ENCODE measurements around the gene PODXL2.

The PODXL2 gene

GRCh38 chr3:127647845-127648204, 18.8 kb downstream of the PODXL2 start:
- Histone ChIP-seq H3K23ac (ENCODE audit: low read length) (no peak overlapping the region), H3K27me3 (ENCODE audit: insufficient read depth, low read length) (no peaks in the 10 kb centered on the region), H4K8ac (ENCODE audit: low read depth, low read length) (no peak overlapping the region), H3K14ac (ENCODE audit: low read length) (no peak overlapping the region), H3K27ac (ENCODE audit: low read depth, low read length) (no peak overlapping the region), H2BK5ac (ENCODE audit: low read depth, low read length, poor library complexity) (no peak overlapping the region), H3K4ac (ENCODE audit: low read depth, low read length) (no peak overlapping the region), H3K4me2 (ENCODE audit: low read length) (no peak overlapping the region), H3K4me3 (ENCODE audit: low read depth, low read length) (no peak overlapping the region), H2AK5ac (ENCODE audit: low read length) (no peak overlapping the region), H3K4me1 (ENCODE audit: control insufficient read depth in 1 of 2, insufficient read depth in 2 of 2, low read length in 2 of 2) (no peaks in the 10 kb centered on the region), H3K36me3 (ENCODE audit: control insufficient read depth in 1 of 2, insufficient read depth in 2 of 2, low read length in 2 of 2) (no peaks in the 10 kb centered on the region), H2BK120ac (ENCODE audit: insufficient read depth, low read length, poor library complexity) (no peak overlapping the region), H3K18ac (ENCODE audit: low read length) (no peak overlapping the region), H3K9ac (ENCODE audit: low read length) (no peak overlapping the region), H4K91ac (ENCODE audit: low read depth, low read length) (no peak overlapping the region), H3K79me1 (ENCODE audit: low read length) (no peaks in the 10 kb centered on the region), H2AFZ (ENCODE audit: insufficient read depth, low read length, poor library complexity) (no peak overlapping the region), H3K9me3 (ENCODE audit: insufficient read depth, low read depth, low read length) (no peaks in the 10 kb centered on the region), H2BK12ac (ENCODE audit: low read length) (no peak overlapping the region), H4K12ac (ENCODE audit: low read depth, low read length) (no peak overlapping the region), H3K79me2 (ENCODE audit: control insufficient read depth, insufficient read depth, low read length, poor library complexity) (no peaks in the 10 kb centered on the region)
- no peak for DNase-seq

- H3K4ac ChIP-seq (ENCODE audit: low read depth, low read length): no peak overlapping the region
- no peak overlapping the region for H3K4me2 ChIP-seq (ENCODE audit: low read length)
- no peaks in the 10 kb centered on the region for H3K9me3 ChIP-seq (ENCODE audit: insufficient read depth, low read depth, low read length)
- WGBS (ENCODE audit: extremely low coverage, insufficient coverage, insufficient read length): no CpG with 5 or more reads among the region's 4 CpGs
- no peaks in the 10 kb centered on the region for H3K27me3 ChIP-seq (ENCODE audit: insufficient read depth, low read length)
- H3K14ac ChIP-seq (ENCODE audit: low read length): no peak overlapping the region
- no peaks in the 10 kb centered on the region for H3K79me2 ChIP-seq (ENCODE audit: control insufficient read depth, insufficient read depth, low read length, poor library complexity)
- no peaks in the 10 kb centered on the region for H3K4me1 ChIP-seq (ENCODE audit: control insufficient read depth in 1 of 2, insufficient read depth in 2 of 2, low read length in 2 of 2)
- H4K8ac ChIP-seq (ENCODE audit: low read depth, low read length): no peak overlapping the region
- H2BK120ac ChIP-seq (ENCODE audit: insufficient read depth, low read length, poor library complexity): no peak overlapping the region
- DNase-seq: no peak
- H2AFZ ChIP-seq (ENCODE audit: insufficient read depth, low read length, poor library complexity): no peak overlapping the region
- no peak overlapping the region for H4K12ac ChIP-seq (ENCODE audit: low read depth, low read length)
- H2BK12ac ChIP-seq (ENCODE audit: low read length): no peak overlapping the region
- no peak overlapping the region for H2BK5ac ChIP-seq (ENCODE audit: low read depth, low read length, poor library complexity)
- H3K9ac ChIP-seq (ENCODE audit: low read length): no peak overlapping the region
- H3K27ac ChIP-seq (ENCODE audit: low read depth, low read length): no peak overlapping the region
- H3K18ac ChIP-seq (ENCODE audit: low read length): no peak overlapping the region
- no peaks in the 10 kb centered on the region for H3K36me3 ChIP-seq (ENCODE audit: control insufficient read depth in 1 of 2, insufficient read depth in 2 of 2, low read length in 2 of 2)
- no peak overlapping the region for H4K91ac ChIP-seq (ENCODE audit: low read depth, low read length)
- H3K4me3 ChIP-seq (ENCODE audit: low read depth, low read length): no peak overlapping the region
- H3K79me1 ChIP-seq (ENCODE audit: low read length): no peaks in the 10 kb centered on the region
- no peak overlapping the region for H3K23ac ChIP-seq (ENCODE audit: low read length)
- H2AK5ac ChIP-seq (ENCODE audit: low read length): no peak overlapping the region
These were observed 21.3 kb downstream of the PODXL2 start for GRCh38 chr3:127650236-127650635.

- no peak overlapping the region for H2AFZ ChIP-seq (ENCODE audit: insufficient read depth, low read length, poor library complexity)
- H2AK5ac ChIP-seq (ENCODE audit: low read length): no peak overlapping the region
- no peaks in the 10 kb centered on the region for H3K79me2 ChIP-seq (ENCODE audit: control insufficient read depth, insufficient read depth, low read length, poor library complexity)
- no peak overlapping the region for H4K8ac ChIP-seq (ENCODE audit: low read depth, low read length)
- WGBS (ENCODE audit: extremely low coverage, insufficient coverage, insufficient read length): no CpG with 5 or more reads among the region's 8 CpGs
- H3K27ac ChIP-seq (ENCODE audit: low read depth, low read length): no peak overlapping the region
- no peaks in the 10 kb centered on the region for H3K27me3 ChIP-seq (ENCODE audit: insufficient read depth, low read length)
- no peak overlapping the region for H3K18ac ChIP-seq (ENCODE audit: low read length)
- H3K4me3 ChIP-seq (ENCODE audit: low read depth, low read length): peak overlapping the region; percentile 42
- no peak overlapping the region for H2BK5ac ChIP-seq (ENCODE audit: low read depth, low read length, poor library complexity)
- H4K91ac ChIP-seq (ENCODE audit: low read depth, low read length): no peak overlapping the region
- no peak overlapping the region for H3K9ac ChIP-seq (ENCODE audit: low read length)
- H3K4me1 ChIP-seq (ENCODE audit: control insufficient read depth in 1 of 2, insufficient read depth in 2 of 2, low read length in 2 of 2): peaks cover 0 to 4% of the 10 kb centered on the region in 2 experiments
- peak overlapping the region; percentile 37 for H3K23ac ChIP-seq (ENCODE audit: low read length)
- H2BK120ac ChIP-seq (ENCODE audit: insufficient read depth, low read length, poor library complexity): no peak overlapping the region
- H4K12ac ChIP-seq (ENCODE audit: low read depth, low read length): no peak overlapping the region
- H3K4me2 ChIP-seq (ENCODE audit: low read length): no peak overlapping the region
- H3K36me3 ChIP-seq (ENCODE audit: control insufficient read depth in 1 of 2, insufficient read depth in 2 of 2, low read length in 2 of 2): no peaks in the 10 kb centered on the region
- no peak overlapping the region for H2BK12ac ChIP-seq (ENCODE audit: low read length)
- no peak overlapping the region for H3K4ac ChIP-seq (ENCODE audit: low read depth, low read length)
- no peak overlapping the region for H3K14ac ChIP-seq (ENCODE audit: low read length)
- no peaks in the 10 kb centered on the region for H3K9me3 ChIP-seq (ENCODE audit: insufficient read depth, low read depth, low read length)
- DNase-seq: no peak
- H3K79me1 ChIP-seq (ENCODE audit: low read length): no peaks in the 10 kb centered on the region
These were observed 22.7 kb downstream of the PODXL2 start for GRCh38 chr3:127651516-127652172.

- no peak overlapping the region for H2BK120ac ChIP-seq (ENCODE audit: insufficient read depth, low read length, poor library complexity)
- no peak overlapping the region for H3K14ac ChIP-seq (ENCODE audit: low read length)
- H3K18ac ChIP-seq (ENCODE audit: low read length): no peak overlapping the region
- H4K91ac ChIP-seq (ENCODE audit: low read depth, low read length): no peak overlapping the region
- no peak overlapping the region for H2BK5ac ChIP-seq (ENCODE audit: low read depth, low read length, poor library complexity)
- H2BK12ac ChIP-seq (ENCODE audit: low read length): no peak overlapping the region
- H3K79me2 ChIP-seq (ENCODE audit: control insufficient read depth, insufficient read depth, low read length, poor library complexity): no peaks in the 10 kb centered on the region
- no peaks in the 10 kb centered on the region for H3K79me1 ChIP-seq (ENCODE audit: low read length)
- no peaks in the 10 kb centered on the region for H3K9me3 ChIP-seq (ENCODE audit: insufficient read depth, low read depth, low read length)
- H3K4me2 ChIP-seq (ENCODE audit: low read length): no peak overlapping the region
- H4K8ac ChIP-seq (ENCODE audit: low read depth, low read length): no peak overlapping the region
- no CpG with 5 or more reads among the region's 13 CpGs for WGBS (ENCODE audit: extremely low coverage, insufficient coverage, insufficient read length)
- peak; percentile 31 to 75 for DNase-seq
- no peaks in the 10 kb centered on the region for H3K27me3 ChIP-seq (ENCODE audit: insufficient read depth, low read length)
- no peak overlapping the region for H3K23ac ChIP-seq (ENCODE audit: low read length)
- no peak overlapping the region for H3K27ac ChIP-seq (ENCODE audit: low read depth, low read length)
- H3K4me1 ChIP-seq (ENCODE audit: control insufficient read depth in 1 of 2, insufficient read depth in 2 of 2, low read length in 2 of 2): peaks cover 0 to 4% of the 10 kb centered on the region in 2 experiments
- H3K9ac ChIP-seq (ENCODE audit: low read length): no peak overlapping the region
- no peak overlapping the region for H2AK5ac ChIP-seq (ENCODE audit: low read length)
- no peak overlapping the region for H3K4ac ChIP-seq (ENCODE audit: low read depth, low read length)
- H2AFZ ChIP-seq (ENCODE audit: insufficient read depth, low read length, poor library complexity): no peak overlapping the region
- H3K4me3 ChIP-seq (ENCODE audit: low read depth, low read length): no peak overlapping the region
- H4K12ac ChIP-seq (ENCODE audit: low read depth, low read length): no peak overlapping the region
- H3K36me3 ChIP-seq (ENCODE audit: control insufficient read depth in 1 of 2, insufficient read depth in 2 of 2, low read length in 2 of 2): no peaks in the 10 kb centered on the region
These were observed 23.4 kb downstream of the PODXL2 start for GRCh38 chr3:127652246-127652995.

Data from trophoblast cell (in vitro differentiated cells and primary cell).